Measurements from ENCODE around the gene TBC1D2.

Gene TBC1D2

DNA sequence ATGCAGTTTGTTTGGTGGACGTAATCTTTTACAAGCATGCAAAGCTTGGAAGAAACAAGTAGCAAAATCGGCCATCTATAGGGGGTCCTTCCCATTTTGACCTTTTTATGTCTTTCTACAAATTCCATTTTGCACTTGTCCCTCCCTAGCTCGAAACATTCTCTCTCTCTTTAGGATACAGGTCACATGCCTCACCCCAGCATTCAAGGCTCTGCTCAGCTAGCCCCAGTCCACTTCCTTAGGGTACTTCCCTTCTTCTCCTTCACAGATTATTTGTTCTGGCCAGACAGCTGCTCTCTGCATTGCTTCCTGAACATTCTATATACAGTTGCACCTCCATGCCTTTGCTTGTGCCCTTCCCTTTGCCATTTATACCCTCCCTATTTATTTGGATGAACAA is 104.7 kb downstream of the TBC1D2 start:
- Histone ChIP-seq H3K9me3 (ENCODE audit: low read depth, low read length) (no peaks in the 10 kb centered on the region), H3K36me3 (ENCODE audit: insufficient read depth, low read length) (no peaks in the 10 kb centered on the region), H3K4me3 (no peak overlapping the region), H3K27ac (no peak overlapping the region), H3K9ac (ENCODE audit: insufficient read length) (no peak overlapping the region)
- no peak for TF ChIP-seq EZH2 (IDR thresholded peaks at IDR 0.05)
- no peak for TF ChIP-seq FOXP2 (optimal IDR thresholded peaks at IDR 0.05; ENCODE audit: control extremely low read depth, extremely low read length, insufficient read depth)
- no peak for TF ChIP-seq POLR2AphosphoS5 (IDR thresholded peaks at IDR 0.05; ENCODE audit: borderline replicate concordance, low read depth, low read length)
- DNase-seq (ENCODE audit: low read depth, low spot score): no peak

DNA sequence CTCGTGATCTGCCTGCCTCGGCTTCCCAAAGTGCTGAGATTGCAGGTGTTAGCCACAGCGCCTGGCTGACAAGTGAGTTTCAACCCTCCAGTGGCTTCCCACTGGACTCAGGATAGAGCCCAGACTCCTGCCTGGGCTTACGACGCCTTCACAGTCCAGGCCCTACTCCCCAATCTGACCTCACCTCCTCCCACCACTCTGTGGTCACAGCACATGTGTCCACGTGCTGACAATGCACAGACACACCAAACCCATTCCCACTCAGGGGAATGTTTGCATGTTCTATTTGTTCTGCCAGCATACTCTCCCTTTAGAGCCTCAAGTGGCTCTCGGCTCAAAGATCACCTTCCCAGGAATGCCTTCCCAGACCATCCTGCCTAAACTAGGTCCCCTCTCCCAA is 105.3 kb downstream of the TBC1D2 start:
- no peaks in the 10 kb centered on the region for H3K36me3 ChIP-seq (ENCODE audit: insufficient read depth, low read length)
- H3K27ac ChIP-seq: no peak overlapping the region
- no peak for DNase-seq (ENCODE audit: low read depth, low spot score)
- H3K4me3 ChIP-seq: no peak overlapping the region
- H3K9me3 ChIP-seq (ENCODE audit: low read depth, low read length): no peaks in the 10 kb centered on the region
- H3K9ac ChIP-seq (ENCODE audit: insufficient read length): no peak overlapping the region
- no peak for TF ChIP-seq FOXP2 (optimal IDR thresholded peaks at IDR 0.05; ENCODE audit: control extremely low read depth, extremely low read length, insufficient read depth)
- no peak for TF ChIP-seq EZH2 (IDR thresholded peaks at IDR 0.05)
- no peak for TF ChIP-seq POLR2AphosphoS5 (IDR thresholded peaks at IDR 0.05; ENCODE audit: borderline replicate concordance, low read depth, low read length)

DNA sequence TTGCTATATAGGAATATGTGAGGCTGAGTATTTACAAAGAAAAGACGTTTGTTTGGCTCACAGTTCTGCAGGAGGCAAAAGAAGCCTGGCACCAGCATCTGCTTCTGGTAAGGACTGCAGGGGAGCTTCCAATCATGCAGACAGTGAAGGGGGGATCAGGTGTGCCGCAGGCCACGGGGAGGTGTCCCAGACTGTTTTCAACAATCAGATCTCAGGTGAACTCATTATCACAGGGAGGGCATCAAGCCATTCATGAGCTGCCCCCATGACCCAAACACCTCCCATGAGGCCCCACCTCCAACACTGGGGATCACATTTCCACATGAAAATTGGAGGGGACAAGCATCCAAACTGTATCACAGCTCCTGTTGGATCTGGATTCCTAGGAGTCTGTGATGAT is 106.0 kb downstream of the TBC1D2 start:
- H3K9me3 ChIP-seq (ENCODE audit: low read depth, low read length): no peaks in the 10 kb centered on the region
- no peak for TF ChIP-seq EZH2 (IDR thresholded peaks at IDR 0.05)

More for the DNA sequence above, 106.0 kb downstream of the TBC1D2 start:
- DNase-seq (ENCODE audit: low read depth, low spot score): no peak
- Histone ChIP-seq H3K9ac (ENCODE audit: insufficient read length) (no peak overlapping the region), H3K27ac (no peak overlapping the region), H3K36me3 (ENCODE audit: insufficient read depth, low read length) (no peaks in the 10 kb centered on the region), H3K4me3 (no peak overlapping the region)

All from SK-N-MC (cell line).